HG03159 (cell line): ENCODE measurements around the gene HOMEZ.
"Not testable (repeated sequence)": the region's sequence is repeated elsewhere in the genome, so short reads cannot be mapped to it uniquely, and the experiment has no call there.

Experiments used
- ATAC-seq: cut with Tn5 transposase; IDR thresholded peaks from one replicate; pipeline ENCODE4 v1.9.1; 2021; ENCODE audit warnings: mild to moderate bottlenecking, moderate library complexity; ENCODE audit not compliant: unreplicated experiment

Gene HOMEZ

DNA sequence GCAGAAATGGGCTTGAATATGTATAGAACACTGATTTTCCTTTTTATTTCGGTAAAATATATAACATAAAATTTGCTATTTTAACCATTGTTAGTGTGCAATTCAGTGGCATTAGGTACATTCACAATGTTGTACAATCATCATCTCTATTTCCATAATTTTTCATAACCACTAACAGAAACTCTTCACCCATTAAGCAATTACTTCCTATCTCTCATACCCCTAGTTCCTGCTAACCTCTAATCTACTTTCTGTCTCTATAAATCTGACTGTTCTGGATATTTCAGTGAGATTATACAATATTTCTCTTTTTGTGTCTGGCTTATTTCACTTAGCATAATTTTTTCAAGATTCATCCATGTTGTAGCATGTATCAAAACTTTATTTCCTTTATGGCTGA is 57.1 kb downstream of the HOMEZ start:
- ATAC-seq, result no peak

DNA sequence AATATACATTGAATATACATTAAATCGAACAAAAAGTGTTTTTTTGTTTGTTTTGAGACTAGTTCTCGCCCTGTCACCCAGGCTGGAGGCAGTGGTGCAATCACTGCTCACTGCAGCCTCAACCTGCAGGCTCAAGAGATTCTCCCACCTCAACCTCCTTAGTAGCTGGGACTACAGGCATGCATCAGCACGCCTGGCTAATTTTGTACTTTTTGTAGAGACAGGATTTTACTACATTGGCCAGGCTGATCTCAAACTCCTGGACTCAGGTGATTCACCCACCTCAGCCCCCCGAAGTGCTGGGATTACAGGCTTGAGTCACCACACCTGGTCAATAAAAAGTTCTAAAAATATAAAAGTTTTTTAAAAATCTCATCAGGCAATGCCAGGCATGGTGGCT is 58.4 kb downstream of the HOMEZ start:
- ATAC-seq, result no peak

- ATAC-seq, result not testable (repeated sequence)
Measured at GRCh38 chr14:23224958-23225357, 61.0 kb downstream of the HOMEZ start.
